Right ventricle myocardium superior (tissue), 1 donor: ENCODE results near the gene RBBP6. TPM values are rescaled to one million over a fixed set of nuclear protein-coding genes. Genes with fewer than 3 reads are reported as not detected.

ENCODE experiments used
- ATAC-seq: fragments of 200-7000 bp; cut with Tn5 transposase; one replicate; pipeline ENCODE4 v1.9.1; 2020; ENCODE audit warnings: mild to moderate bottlenecking; ENCODE audit not compliant: poor library complexity
- DNase-seq: peaks from one replicate; pipeline ENCODE4 v3.0.0-alpha.2; 2020
- intact Hi-C: fragments of 100-400 bp; cut with DNase I; formaldehyde crosslinking; loops from one replicate; pipeline ENCODE4 v1.11.2; 2022
- total RNA-seq: library from RNA; stranded (reverse); fragmentation: NEBNext Ultra II Directional; extraction: Animal tissue kit (Norgen Biotek cat#: 25700); gene quantifications from one replicate; pipeline ENCODE4 v1.2.1, GENCODE V29; 2021
- donor health status: DM: no; HTN: yes; CAD: no; lungs with severe emphysema.

RBBP6 gene
- total RNA-seq, 1 donor from 2014 or later, result 27.7 TPM

- ATAC-seq (no peak), DNase-seq (no peak)
- intact Hi-C loops, result no loop called here
Observed at GRCh38 chr16:24522751-24523150, 16.6 kb upstream of the RBBP6 start.

- intact Hi-C loops, result no loop called here
- DNase-seq, result no peak
- ATAC-seq, result no peak
Observed at GRCh38 chr16:24523569-24523968, 15.8 kb upstream of the RBBP6 start.

DNA sequence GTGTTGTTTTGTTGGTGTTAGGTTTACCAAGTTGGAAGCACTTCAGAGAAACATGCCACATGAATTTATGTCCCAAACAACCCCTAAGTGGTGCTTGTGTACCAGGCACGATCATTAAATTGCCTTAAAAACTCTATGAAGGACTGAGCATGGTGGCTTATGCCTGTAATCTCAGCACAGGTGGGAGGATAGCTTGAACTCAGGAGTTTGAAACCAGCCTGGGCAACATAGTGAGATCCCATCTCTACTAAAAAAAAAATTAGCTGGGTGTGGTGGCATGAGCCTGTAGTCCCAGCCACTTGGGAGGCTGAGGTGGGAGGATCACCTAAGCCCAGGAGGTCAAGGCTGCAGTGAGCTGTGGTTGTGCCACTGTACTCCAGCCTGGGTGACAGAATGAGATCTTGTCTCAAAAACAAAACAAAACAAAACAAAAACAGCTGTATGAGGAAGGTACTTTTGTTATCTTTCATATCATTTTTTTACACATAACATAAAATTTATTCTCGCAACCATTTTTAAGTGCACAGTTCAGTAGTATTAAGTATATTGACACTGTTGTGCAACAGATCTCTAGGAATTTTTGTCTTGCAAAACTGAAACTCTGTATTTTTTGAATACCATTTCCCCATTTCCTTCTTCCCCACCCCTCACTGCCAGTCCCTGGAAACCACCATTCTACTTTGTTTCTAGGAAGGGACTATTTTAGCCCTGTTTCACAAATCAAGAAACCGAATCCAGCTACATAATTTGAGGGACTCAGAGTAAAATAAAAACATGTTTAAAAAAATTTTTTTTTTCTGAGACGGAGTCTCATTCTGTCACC, 14.3 kb upstream of the RBBP6 start:
- no peak for ATAC-seq
- intact Hi-C loops, result no loop called here
- DNase-seq, result no peak

DNA sequence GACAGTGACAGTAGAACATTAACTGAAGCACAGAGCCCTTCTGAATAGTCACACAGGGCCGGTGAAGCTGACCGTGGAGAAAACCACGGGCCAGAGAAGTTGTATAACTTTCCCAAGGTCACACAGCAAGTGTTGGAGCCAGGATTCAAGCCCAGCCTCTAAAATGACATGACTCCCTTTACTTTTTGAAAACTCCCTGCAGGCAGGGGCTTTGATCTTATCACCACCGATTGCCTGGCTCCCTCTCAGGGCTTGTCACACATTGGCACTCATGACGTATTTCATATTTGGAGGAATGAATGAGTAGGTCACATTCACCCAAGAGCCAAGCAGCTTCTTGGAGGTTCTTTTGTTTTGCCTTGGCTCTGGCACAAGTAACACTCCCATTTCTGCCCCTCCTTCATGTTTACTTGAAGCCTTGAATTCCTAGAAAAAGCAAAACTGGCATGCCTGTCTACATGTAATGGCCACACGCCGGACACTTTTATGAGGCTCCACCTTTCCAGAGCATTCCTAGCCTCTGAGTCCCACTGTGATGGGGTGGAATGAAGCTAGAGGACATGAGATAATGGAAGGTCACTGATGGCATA, 13.3 kb upstream of the RBBP6 start:
- intact Hi-C loops, result no loop called here
- ATAC-seq (no peak), DNase-seq (no peak)

- ATAC-seq (no peak), DNase-seq (no peak)
- intact Hi-C loops, result no loop called here
Observed at GRCh38 chr16:24526701-24527495, 12.5 kb upstream of the RBBP6 start.

DNA sequence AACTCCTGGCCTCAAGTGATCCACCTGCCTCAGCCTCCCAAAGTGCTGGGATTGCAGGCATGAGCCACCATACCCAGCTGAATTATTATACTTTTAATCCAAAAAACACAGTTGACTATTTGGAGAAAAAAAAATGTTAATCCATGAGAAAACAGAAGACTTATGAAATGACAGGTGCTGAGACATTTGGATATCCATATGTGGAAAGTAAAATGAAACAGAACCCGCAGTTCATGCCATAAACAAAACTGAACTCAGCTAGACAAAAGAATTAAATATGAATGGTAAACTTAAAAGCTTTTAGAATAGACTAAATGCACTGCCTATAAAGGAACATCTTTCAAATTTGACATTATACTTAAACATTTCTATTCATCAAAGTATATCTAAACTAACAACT, 8.2 kb upstream of the RBBP6 start:
- ATAC-seq (no peak), DNase-seq (no peak)
- intact Hi-C loops, result no loop called here

DNA sequence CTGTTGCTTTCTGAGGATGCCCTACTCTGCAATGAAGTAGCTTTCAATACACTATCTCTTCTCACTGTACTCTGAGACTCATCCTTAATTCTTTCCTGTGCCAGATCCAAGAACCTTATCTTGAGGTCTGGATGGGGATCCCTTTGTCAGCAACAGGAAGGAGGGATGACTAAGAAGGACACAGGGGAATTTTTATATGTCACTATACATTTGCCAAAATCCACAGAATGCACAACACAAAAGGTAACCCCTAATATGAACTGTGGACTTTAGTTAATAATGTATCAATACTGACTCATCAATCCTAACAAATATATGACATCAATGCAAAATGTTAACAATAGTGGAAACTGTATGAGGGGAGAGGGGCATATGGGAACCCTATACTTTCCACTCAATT, 4.7 kb upstream of the RBBP6 start:
- no peak for ATAC-seq
- DNase-seq, result no peak
- intact Hi-C loops, result no loop called here

DNA sequence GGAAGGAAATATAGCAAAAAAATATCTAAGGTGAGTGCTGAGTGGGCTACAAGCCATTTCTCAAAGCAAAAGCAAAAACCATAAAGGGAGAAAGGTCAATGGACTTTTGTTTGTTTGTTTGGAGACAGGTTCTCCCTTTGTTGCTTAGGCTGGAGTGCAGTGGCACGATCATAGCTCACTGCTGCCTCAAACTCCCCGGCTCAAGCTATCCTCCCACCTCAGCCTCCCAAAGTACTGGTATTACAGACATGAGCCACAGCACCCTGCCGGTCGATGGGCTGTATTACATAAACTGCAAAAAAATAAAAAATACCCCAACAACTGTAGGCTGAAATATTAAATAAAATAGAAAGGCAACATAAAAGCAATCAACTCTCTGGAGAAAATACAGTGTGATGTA, 3.5 kb upstream of the RBBP6 start:
- no peak for ATAC-seq
- no peak for DNase-seq
- intact Hi-C loops, result no loop called here

GRCh38 chr16:24536671-24537070, 2.7 kb upstream of the RBBP6 start:
- ATAC-seq (no peak), DNase-seq (no peak)
- intact Hi-C loops, result no loop called here

GRCh38 chr16:24537474-24538337, 1.7 kb upstream of the RBBP6 start:
- no peak for ATAC-seq
- no peak for DNase-seq
- intact Hi-C loops, result no loop called here

GRCh38 chr16:24538756-24539294, 541 bp upstream of the RBBP6 start:
- intact Hi-C loops, result no loop called here
- DNase-seq (no peak), ATAC-seq (peak; percentile 45)

DNA sequence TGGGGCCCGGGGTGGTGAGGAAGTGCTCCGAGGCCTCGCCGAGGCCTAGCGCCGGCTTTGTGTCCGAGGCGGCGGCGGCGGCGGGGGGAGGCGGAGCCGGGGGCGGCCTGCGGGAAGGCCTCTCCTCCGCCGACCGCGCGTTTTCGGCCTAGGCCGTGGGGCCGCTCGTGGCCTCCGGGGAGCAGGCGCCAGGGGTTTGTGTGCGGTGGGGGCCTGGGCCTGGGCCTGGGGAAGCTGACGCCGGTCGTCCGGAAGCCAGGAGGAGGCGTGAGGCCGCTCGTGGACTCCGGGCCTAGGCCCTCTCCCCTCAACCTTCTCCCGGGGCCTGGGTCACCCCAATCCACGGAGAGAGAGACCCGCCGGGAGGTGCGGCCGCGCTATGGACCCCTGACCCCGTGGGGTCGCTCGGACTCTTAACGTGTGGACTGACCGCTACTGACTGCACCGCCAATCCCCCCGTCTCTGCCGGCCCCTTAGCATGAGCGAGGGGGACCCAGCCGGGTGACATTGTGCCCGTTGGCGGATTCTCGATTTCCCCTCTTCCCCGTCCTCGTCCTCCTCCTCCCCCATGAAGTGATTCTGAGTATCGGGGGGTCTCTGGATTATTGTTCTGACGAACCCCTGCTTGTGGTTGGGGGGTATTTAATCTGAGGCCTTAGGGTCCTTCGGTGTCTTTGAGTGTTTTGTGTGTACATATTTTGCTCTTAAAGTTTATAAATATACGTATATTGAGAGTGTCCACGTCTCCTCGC, 660 bp downstream of the RBBP6 start:
- ATAC-seq, result peak; percentile 72
- DNase-seq, result peak; percentile 76
- intact Hi-C loops, result no loop called here

DNA sequence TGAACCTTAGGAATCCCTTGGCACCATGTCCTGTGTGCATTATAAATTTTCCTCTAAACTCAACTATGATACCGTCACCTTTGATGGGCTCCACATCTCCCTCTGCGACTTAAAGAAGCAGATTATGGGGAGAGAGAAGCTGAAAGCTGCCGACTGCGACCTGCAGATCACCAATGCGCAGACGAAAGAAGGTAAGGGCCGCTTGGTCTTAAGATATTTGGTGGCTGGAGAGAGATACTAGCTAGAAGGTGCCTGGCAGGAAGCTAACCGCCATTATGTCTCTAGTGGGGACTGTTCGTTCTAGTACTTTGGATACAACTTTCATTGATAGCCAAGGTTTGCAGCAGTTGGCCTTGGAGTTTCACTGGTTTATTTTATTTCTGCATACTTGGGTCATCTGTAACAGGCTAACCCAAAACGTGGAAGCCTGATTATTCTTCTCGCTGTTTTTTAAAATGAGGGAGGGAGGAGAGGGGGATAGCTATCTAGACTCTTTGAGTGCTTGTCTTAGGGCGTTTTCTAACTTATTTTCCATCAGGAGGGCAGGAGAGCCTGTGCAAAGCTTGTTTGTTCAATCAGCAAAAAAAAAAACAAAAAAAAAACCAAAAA, 1.3 kb downstream of the RBBP6 start:
- ATAC-seq, result peak; percentile 17
- intact Hi-C loops, result no loop called here
- no peak for DNase-seq

- ATAC-seq, result no peak
- DNase-seq, result no peak
- intact Hi-C loops, result no loop called here
Observed at GRCh38 chr16:24541233-24541933, 2.0 kb downstream of the RBBP6 start.

- ATAC-seq (no peak), DNase-seq (no peak)
- intact Hi-C loops, result no loop called here
Observed at GRCh38 chr16:24543949-24544348, 4.6 kb downstream of the RBBP6 start.

- intact Hi-C loops, result no loop called here
- DNase-seq, result no peak
- ATAC-seq, result no peak
Observed at GRCh38 chr16:24544640-24545039, 5.3 kb downstream of the RBBP6 start.

DNA sequence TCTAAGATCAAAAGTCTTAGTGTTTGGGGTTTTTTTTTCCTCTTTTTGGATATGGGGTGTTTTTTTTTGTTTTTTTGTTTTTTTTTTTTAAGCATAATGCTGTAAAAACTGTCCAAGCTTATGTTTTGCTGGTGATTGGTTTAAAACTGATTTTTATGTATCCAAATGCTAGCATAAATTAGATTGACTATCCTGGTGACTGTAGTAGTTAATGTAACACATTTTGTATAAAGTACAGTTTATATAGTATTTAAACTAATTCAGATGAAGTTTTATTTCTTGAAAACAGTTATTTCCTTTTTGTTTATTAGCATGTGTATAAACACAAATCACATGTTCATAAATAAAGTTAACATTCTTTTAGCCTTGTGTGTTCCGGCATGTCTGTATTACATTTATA, 10.9 kb downstream of the RBBP6 start:
- no peak for DNase-seq
- intact Hi-C loops, result no loop called here
- no peak for ATAC-seq
